Endometrial microvascular endothelial cells (primary cell): ENCODE measurements around the gene MTA1. TPM values are rescaled to one million over a fixed set of nuclear protein-coding genes. Genes with fewer than 3 reads are reported as not detected.

Source experiments
- in situ Hi-C: cut with HindIII; loops from 2 replicates; pipeline ENCODE4 v1.10.0; 2017; ENCODE audit warnings: low sequenced_read_pairs, low pct_unique_long_range_greater_than_20kb; ENCODE audit errors: inconsistent ontology term
- total RNA-seq: library from RNA; depleted of rRNA; stranded (reverse); fragments of >200 nt; gene quantifications from one replicate; pipeline ENCODE4 v1.2.3, GENCODE V29; 2015; ENCODE audit errors: inconsistent ontology term

Gene MTA1
- total RNA-seq, 1 donor from 2014 or later: 54.6 TPM

GRCh38 chr14:105398726-105399465, 20.7 kb upstream of the MTA1 start:
- in situ Hi-C loops: no loop called here

DNA sequence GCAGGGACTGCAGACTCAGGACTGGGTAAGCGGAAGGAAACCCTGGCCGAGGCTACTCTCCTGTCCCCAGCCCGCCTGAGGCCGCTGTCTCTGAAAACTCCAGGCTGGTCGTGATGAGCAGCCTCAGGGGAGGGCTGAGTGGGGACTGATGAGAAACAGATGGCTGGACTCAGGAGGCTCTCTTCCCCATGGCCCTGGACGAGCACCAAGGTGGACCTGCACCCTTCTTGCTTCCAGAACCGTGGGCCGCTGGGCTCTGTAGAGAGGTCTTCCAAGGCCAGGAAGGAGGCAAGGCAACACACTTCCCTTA, 20.2 kb upstream of the MTA1 start:
- in situ Hi-C loops: no loop called here

- in situ Hi-C loops: no loop called here
Measured at GRCh38 chr14:105400016-105400415, 19.6 kb upstream of the MTA1 start.

DNA sequence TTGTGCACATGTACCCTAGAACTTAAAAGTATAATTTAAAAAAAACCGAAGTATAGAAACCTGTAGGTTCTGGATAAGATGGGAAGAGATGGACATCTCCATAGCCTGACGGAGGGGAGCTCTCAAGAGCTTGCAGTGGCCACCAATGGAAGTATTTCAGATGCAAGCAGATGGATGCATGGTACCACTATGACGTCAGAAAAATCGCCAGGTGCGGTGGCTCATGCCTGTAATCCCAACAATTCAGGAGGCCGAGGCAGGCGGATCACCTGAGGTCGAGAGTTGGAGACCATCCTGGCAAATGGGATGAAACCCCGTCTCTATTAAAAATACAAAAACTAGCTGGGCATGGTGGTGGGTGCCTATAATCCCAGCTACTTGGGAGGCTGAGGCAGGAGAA, 17.9 kb upstream of the MTA1 start:
- in situ Hi-C loops: no loop called here

DNA sequence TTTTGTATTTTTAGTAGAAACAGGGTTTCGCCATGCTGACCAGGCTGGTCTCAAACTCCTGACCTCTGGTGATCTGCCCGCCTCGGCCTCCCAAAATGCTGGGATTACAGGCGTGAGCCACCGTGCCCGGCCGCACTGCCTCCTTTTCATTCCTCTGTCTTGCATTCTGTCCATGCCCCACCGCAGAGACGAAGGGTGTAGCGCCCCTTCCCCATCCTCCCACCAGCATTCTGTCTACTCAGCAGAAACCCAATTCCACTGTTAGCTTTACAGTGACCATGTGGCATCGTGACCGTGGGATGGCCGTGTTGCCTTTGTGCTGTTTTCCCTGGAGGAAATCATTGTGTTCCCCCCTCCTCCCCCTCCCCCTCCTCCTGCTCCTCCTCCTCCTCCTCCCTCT, 11.0 kb upstream of the MTA1 start:
- in situ Hi-C loops: no loop called here

DNA sequence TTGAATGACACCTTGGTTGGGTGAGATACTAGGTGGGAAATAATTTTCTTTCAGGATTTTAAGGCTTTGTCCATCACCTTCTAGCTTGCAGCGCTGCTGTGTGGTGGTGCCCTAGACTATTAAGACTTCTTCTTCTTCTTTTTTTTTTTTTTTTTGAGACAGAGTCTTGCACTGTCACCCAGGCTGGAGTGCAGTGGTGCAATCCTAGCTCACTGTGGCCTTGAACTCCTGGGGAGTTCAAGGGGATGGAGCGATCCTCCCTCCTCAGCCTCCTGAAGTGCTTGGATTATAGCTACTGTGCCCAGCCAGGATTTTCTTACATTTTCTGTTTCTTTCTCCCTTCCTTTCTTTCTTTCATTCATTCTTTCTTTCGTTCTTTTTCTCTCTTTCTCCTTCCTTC, 10.3 kb upstream of the MTA1 start:
- in situ Hi-C loops: no loop called here

DNA sequence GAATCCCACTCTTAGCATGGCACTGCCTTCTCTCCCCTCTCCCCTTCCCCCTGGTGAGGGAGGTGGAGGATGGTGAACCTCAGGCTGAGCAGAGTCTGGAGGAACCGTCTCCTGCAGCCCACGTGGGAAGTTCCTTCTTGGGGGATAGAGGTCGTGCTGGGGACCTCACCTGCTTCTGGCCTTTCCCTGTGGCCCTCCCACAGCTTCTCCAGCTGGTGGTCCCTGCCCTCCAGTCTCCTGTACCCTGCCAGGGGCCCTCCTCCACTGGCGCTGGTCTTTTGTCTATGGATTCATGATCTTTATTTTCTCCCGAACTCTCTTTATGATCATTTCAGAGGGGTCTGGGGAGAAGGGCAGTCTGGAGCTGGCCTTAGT, 9.0 kb upstream of the MTA1 start:
- in situ Hi-C loops: no loop called here

DNA sequence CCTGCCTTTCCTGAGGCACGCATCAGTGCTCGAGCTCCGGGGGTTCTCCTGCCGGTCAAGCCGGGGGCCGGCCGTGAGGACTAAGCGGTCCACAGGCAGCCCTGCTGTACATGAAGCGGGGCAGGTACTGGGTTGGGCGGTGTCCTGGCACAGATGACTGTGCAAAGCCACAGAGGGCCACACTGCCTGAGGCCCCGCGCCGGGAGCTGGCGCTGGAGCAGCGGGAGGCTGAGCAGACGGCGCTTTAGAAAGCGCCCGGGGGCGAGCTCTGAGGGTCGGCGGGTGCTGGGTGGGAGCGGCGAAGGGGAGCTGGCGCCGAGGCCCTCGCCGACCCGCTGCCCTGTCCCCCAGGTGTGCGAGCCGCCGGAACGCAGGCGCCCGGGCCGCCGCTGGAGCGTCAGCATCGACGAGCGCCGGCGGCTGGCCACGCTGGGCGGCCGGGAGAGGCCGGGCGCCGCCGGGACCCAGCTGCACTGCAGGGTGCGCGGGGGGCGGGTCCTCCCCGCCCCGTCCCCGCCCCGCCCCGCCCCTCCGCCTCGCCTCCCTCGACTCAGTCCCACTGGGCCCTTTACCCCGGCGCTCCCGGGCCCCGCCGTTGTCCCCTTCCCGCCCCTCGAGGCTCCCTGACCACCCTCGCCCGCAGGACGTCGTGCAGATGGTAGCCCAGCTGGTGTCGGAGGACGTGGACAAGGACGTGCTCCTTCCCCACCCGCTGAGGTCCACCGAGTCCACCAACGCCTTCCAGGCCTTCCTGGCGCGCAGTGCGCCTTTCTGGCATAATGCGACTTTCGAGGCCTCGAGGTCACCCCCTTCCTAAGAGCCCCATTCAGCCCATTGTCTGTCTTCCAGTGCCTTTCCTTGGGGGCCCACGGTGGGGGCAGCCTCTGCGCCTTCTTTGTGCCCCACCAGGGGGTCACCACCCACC, 8.3 kb upstream of the MTA1 start:
- in situ Hi-C loops: no loop called here

DNA sequence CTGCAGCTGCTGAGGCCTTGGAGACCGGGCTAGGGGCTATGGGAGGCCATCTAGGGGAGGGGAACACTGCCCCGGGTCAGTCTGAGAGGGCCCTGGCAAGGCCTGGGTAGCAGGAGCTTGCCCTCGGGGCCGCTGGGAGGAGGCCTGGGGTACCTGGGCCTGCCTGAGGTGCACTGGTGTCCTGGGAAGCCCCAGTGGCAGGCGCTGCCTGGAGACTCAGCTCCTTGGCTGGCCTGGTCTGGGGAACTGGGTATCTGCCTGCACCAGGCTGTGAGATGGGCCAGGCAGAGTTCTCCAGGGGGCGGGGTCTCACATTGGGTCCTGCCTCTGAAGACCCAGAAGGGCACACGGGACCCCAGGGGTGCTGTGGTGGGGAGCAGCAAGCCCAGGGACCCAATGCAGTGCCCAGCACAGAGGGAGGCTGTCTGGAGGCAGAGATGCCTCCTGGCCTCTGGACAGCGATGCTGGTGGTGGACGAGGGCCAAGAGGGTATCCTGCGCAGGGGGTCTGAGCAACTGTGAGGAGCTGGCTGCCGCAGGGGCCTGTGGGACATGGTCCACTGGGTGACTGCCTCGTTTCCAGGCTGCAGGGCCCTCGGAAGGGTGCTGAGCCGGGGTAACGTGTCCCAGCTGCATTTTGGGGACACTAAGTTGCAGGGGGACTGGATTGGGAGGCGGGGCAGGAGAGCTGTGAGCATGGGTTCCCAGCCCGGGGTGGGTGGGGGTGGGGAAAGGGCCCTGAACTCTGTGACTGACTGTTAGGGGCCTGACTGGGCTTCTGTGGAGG, 7.4 kb upstream of the MTA1 start:
- in situ Hi-C loops: no loop called here

DNA sequence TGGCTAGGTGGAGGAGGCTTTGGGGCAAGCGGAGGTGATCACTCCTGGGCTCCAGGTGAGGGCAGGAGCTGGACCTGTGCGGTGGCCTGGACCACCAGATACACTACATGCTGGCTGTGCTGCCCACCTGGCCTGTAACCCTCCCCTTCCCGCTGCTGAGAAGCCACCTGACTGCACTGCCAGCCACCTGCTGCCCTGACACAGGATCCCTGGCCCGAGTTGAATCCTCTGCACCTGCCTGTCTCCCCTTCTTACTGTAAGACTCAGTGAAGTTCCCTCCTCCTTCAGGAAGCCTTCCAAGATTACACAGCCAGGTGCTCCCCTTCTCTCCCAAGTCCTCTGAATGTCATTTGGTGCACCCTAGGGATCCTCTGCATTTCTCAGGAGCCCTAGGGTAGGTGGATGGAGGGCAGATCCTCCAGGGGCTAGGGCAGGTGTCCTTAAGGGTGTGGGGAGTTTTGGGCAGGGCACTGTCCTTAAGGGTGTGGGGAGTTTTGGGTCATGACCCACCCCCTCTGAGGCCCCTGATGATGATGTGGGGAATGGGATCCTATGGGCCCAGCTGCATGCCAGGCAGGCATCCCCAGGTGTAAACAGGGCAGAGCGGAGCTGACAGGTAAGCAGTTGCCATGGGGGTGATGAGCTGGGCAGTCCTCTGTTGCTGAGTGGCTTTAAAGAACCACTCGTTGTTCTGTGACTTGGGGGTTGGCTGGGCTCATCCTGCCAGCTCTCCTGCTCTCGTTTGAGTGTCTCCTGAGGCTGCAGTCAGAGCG, 6.7 kb upstream of the MTA1 start:
- in situ Hi-C loops: no loop called here

DNA sequence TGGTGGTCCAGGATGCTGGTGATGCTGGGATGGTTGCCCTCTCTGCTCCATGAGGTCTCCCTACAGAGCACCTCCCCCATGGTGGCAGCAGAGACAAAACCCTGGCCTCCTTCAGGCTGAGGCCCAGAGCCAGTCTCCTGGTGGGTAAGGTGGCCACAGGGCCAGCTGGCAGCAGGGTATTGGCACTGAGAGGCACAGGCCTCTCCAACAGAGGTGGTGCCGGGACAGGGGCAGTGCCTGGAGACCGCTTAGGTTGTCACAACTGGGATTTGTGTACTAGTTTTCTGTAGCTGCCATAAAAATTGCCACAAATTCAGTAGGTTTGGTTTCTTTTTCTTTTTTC, 6.1 kb upstream of the MTA1 start:
- in situ Hi-C loops: no loop called here

- in situ Hi-C loops: no loop called here
Measured at GRCh38 chr14:105414456-105415371, 4.9 kb upstream of the MTA1 start.

GRCh38 chr14:105415481-105416428, 3.9 kb upstream of the MTA1 start:
- in situ Hi-C loops: no loop called here

- in situ Hi-C loops: no loop called here
Measured at GRCh38 chr14:105416671-105417070, 3.0 kb upstream of the MTA1 start.

- in situ Hi-C loops: no loop called here
Measured at GRCh38 chr14:105417690-105418121, 1.9 kb upstream of the MTA1 start.

GRCh38 chr14:105418269-105419194, 1.1 kb upstream of the MTA1 start:
- in situ Hi-C loops: no loop called here
